ENCODE measurements around the gene TRIM2. TPM values are rescaled to one million over a fixed set of nuclear protein-coding genes. Genes with fewer than 3 reads are reported as not detected.

TRIM2 gene
- total RNA-seq, 1 donor from 2014 or later = 35.9 TPM

DNA sequence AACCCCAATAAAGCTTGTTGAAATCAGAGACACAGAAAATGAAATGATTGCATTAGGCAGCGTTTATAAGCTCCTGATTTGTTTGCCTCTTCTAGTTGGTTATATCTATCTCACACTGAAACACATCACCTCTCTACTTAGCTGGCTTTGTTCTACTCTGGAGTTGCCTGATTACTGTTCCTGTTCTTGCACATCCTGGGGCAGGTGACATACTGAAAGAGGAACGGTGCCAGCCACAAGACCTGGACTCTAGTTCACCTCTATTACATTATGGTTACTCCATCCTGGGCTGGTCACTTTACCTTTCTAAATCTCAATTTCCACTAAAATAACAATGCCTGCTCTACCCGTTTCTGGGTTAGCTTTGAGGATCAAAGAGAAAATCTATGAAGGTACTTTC lies 47.9 kb downstream of the TRIM2 start:
- TF ChIP-seq CTCF (IDR thresholded peaks at IDR 0.05) = no peak
- no peak overlapping the region for H3K4me3 ChIP-seq

GRCh38 chr4:153255233-153255632 lies 51.0 kb downstream of the TRIM2 start:
- no peak overlapping the region for H3K4me3 ChIP-seq
- H3K36me3 ChIP-seq = no peaks in the 10 kb centered on the region
- no peaks in the 10 kb centered on the region for H3K9me3 ChIP-seq
- H3K27me3 ChIP-seq = no peaks in the 10 kb centered on the region
- intact Hi-C loops (cut with DNase I) = no loop called here
- no peak overlapping the region for H3K27ac ChIP-seq
- DNase-seq = no peak
- no peak for ATAC-seq
- H3K4me1 ChIP-seq = no peaks in the 10 kb centered on the region
- no peak for TF ChIP-seq CTCF (IDR thresholded peaks at IDR 0.05)

More for the DNA sequence above, 47.9 kb downstream of the TRIM2 start:
- Histone ChIP-seq H3K27ac (no peak overlapping the region), H3K9me3 (no peaks in the 10 kb centered on the region), H3K27me3 (no peaks in the 10 kb centered on the region), H3K36me3 (no peaks in the 10 kb centered on the region), H3K4me1 (peaks cover 5% of the 10 kb centered on the region)
- intact Hi-C loops (cut with DNase I) = no loop called here
- ATAC-seq (no peak), DNase-seq (no peak)

DNA sequence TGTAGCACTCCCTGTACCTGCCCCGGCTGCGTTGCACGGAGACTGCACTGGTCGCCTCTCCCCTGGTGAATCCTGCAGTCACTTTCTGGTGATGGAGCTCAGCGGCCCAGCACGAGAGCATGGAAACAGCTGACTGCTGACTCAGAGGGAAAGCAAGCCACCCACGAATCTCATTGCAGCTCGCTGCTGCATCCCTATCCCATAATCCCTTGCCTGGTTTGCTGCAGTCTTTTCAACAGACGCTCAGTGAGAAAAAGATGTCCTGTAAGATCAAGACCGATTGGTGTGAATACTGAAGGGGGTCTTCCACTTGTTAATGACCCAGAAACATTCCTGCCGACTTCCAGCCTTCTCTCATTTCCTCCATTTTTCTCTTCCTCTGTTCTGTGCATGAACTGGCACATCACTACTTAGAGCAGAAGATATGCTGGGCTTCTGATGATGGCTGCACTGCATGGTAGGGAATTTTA lies 52.9 kb downstream of the TRIM2 start:
- no peak for DNase-seq
- Histone ChIP-seq H3K4me1 (no peaks in the 10 kb centered on the region), H3K4me3 (no peak overlapping the region), H3K9me3 (no peaks in the 10 kb centered on the region), H3K36me3 (no peaks in the 10 kb centered on the region), H3K27ac (no peak overlapping the region), H3K27me3 (no peaks in the 10 kb centered on the region)
- TF ChIP-seq CTCF (IDR thresholded peaks at IDR 0.05) = no peak
- no peak for ATAC-seq
- intact Hi-C loops (cut with DNase I) = no loop called here

DNA sequence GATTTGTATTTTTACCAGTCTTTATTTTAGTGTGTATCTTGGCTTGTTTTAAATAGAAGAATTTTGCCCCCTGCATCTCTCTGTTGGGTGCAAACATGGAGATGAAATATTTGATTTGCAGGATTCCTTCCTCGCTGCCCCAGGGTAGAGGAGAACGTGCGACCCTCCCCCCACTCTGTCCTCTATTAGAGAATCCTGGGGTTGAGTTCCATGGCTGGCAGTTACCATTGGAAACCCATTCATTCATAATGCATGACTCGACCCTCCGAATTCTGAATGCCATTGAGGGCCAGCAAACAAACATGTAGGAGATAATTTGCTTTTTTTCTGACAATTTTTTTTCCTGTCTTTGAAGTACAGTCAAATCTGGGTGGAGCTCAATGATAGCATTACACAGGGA lies 53.7 kb downstream of the TRIM2 start:
- Histone ChIP-seq H3K36me3 (no peaks in the 10 kb centered on the region), H3K27me3 (no peaks in the 10 kb centered on the region), H3K4me1 (no peaks in the 10 kb centered on the region), H3K27ac (no peak overlapping the region), H3K4me3 (no peak overlapping the region), H3K9me3 (no peaks in the 10 kb centered on the region)
- ATAC-seq (no peak), DNase-seq (no peak)
- intact Hi-C loops (cut with DNase I) = no loop called here
- TF ChIP-seq CTCF (IDR thresholded peaks at IDR 0.05) = no peak

- Histone ChIP-seq H3K4me1 (no peaks in the 10 kb centered on the region), H3K27ac (no peak overlapping the region), H3K9me3 (no peaks in the 10 kb centered on the region), H3K4me3 (no peak overlapping the region), H3K27me3 (no peaks in the 10 kb centered on the region), H3K36me3 (no peaks in the 10 kb centered on the region)
- DNase-seq (no peak), ATAC-seq (no peak)
- no peak for TF ChIP-seq CTCF (IDR thresholded peaks at IDR 0.05)
- intact Hi-C loops (cut with DNase I) = no loop called here
Measured at GRCh38 chr4:153258750-153259149, 54.5 kb downstream of the TRIM2 start.

DNA sequence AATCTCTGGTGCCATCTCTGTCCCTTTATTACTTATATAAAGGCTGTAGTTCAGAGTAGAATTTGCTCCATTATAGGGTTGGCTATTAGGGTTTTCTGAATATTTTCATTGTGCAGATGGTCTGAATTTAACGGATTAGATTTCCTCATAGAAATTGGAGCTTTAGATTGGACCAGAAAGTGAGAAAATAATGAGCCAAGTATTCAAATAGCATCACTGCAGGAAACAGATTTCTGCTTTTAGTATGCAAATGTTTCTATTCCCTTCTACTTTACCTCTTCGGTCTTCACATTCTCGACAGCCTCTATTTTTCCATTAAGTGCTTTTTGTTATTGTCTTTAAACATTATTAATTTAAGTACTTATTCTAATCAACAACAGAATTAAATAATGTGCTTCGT lies 55.4 kb downstream of the TRIM2 start:
- ATAC-seq = no peak
- intact Hi-C loops (cut with DNase I) = no loop called here

More for the DNA sequence above, 55.4 kb downstream of the TRIM2 start:
- Histone ChIP-seq H3K36me3 (no peaks in the 10 kb centered on the region), H3K9me3 (no peaks in the 10 kb centered on the region), H3K27ac (no peak overlapping the region), H3K4me3 (no peak overlapping the region), H3K4me1 (no peaks in the 10 kb centered on the region), H3K27me3 (no peaks in the 10 kb centered on the region)
- no peak for DNase-seq
- TF ChIP-seq CTCF (IDR thresholded peaks at IDR 0.05) = no peak

All from upper lobe of right lung (tissue), 1 donor.